ENCODE results near the gene SHE.

- no peak for TF ChIP-seq CTCF (conservative IDR thresholded peaks at IDR 0.05; ENCODE audit: low read length)
- no peak for TF ChIP-seq EZH2phosphoT487 (IDR thresholded peaks at IDR 0.05; ENCODE audit: borderline replicate concordance, low read depth, low read length)
Observed at GRCh38 chr1:154551474-154551873, 49.3 kb upstream of the SHE start.

All from OCI-LY7 (cell line).